Endothelial cell of umbilical vein (primary cell): ENCODE measurements around the gene MSH4. TPM values are rescaled to one million over a fixed set of nuclear protein-coding genes. Genes with fewer than 3 reads are reported as not detected.

Source experiments
- BruUV-seq: library from RNA; stranded (reverse); fragments of 400-500 nt; replicated peaks from 2 replicates; lab custom pipeline; 2021; lab: Mats Ljungman, UMichigan
- CTCF ChIA-PET: fragments of 300-600, 350-600 bp; sonication (Branson Sonifier 250); formaldehyde crosslinking; loops from one replicate; lab custom pipeline; 2021; ENCODE audit warnings: antibody characterized with exemption, inconsistent platforms; lab: Charles Lee
- POLR2A ChIA-PET: fragments of 300-600, 350-600 bp; sonication (Branson Sonifier 250); formaldehyde crosslinking; loops from one replicate; lab custom pipeline; 2021; ENCODE audit warnings: antibody characterized with exemption, inconsistent platforms; lab: Charles Lee
- DNase-seq: peaks from one replicate; pipeline ENCODE4 v3.0.0-alpha.2; 2011; ENCODE audit warnings: low read depth, low spot score
- FAIRE-seq: peaks from 2 replicates; lab custom pipeline; 2011; peaks lifted over from hg19 to GRCh38; lab: Jason Lieb, UNC
- H2AFZ ChIP-seq: 2 replicates; pipeline ENCODE4 v1.6.0; 2012; ENCODE audit warnings: low read depth, low read length, control low read depth, inconsistent platforms
- H3K27ac ChIP-seq: 2 replicates; pipeline ENCODE4 v1.5.1; 2011; ENCODE audit warnings: low read depth, mild to moderate bottlenecking, control low read depth, low read length, moderate library complexity; ENCODE audit not compliant: insufficient read depth
- H3K27me3 ChIP-seq, 2 experiments: 2 replicates each; pipeline versions ENCODE4 v1.6.0 to v1.6.1; 2011; ENCODE audit warnings: low read length in 2 of 2, mixed read lengths in 1 of 2; ENCODE audit not compliant: control insufficient read depth in 2 of 2, insufficient read depth in 2 of 2
- H3K36me3 ChIP-seq, 2 experiments: 2 replicates in 1 of 2; 3 replicates in 1 of 2; pipeline ENCODE4 v1.5.1; 2011; ENCODE audit warnings: low read length in 2 of 2, mild to moderate bottlenecking in 1 of 2, moderate library complexity in 1 of 2; ENCODE audit not compliant: control insufficient read depth in 2 of 2, insufficient read depth in 2 of 2; ENCODE audit errors: extremely low read depth in 1 of 2
- H3K4me1 ChIP-seq: 3 replicates; pipeline ENCODE4 v1.5.1; 2011; ENCODE audit warnings: mild to moderate bottlenecking, low read length; ENCODE audit not compliant: control insufficient read depth, insufficient read depth; ENCODE audit errors: extremely low read depth
- H3K4me2 ChIP-seq: 2 replicates; pipeline ENCODE4 v1.6.1; 2011; ENCODE audit warnings: low read length, control low read depth, mixed read lengths; ENCODE audit not compliant: insufficient read depth
- H3K4me3 ChIP-seq, 3 experiments: fragments of 200-600 bp in 1 of 3; sonication (generic), shearing (Covaris generic) in 1 of 3; replicated peaks in 1 of 3; 2 replicates each; pipeline ENCODE4 v1.5.1; 2011 to 2016; ENCODE audit warnings: control low read depth in 3 of 3, low read length in 3 of 3, mild to moderate bottlenecking in 2 of 3, inconsistent platforms in 1 of 3, low read depth in 1 of 3, moderate library complexity in 1 of 3; ENCODE audit not compliant: insufficient read depth in 1 of 3
- H3K79me2 ChIP-seq: 2 replicates; pipeline ENCODE4 v1.6.0; 2012; ENCODE audit warnings: low read length, inconsistent platforms; ENCODE audit not compliant: control insufficient read depth, insufficient read depth
- H3K9ac ChIP-seq: replicated peaks from 2 replicates; pipeline ENCODE3; 2011; ENCODE audit warnings: low read length, control low read depth; ENCODE audit not compliant: insufficient read depth; ENCODE audit errors: extremely low read depth
- H3K9me1 ChIP-seq: replicated peaks from 3 replicates; pipeline ENCODE4 v1.6.0; 2011; ENCODE audit warnings: mild to moderate bottlenecking, low read length; ENCODE audit not compliant: control insufficient read depth, insufficient read depth; ENCODE audit errors: extremely low read depth
- H3K9me3 ChIP-seq: replicated peaks from 2 replicates; pipeline ENCODE4 v1.5.1; 2012; ENCODE audit warnings: low read length, inconsistent platforms; ENCODE audit not compliant: control insufficient read depth, insufficient read depth
- H4K20me1 ChIP-seq: replicated peaks from 2 replicates; pipeline ENCODE3; 2011; ENCODE audit warnings: mild to moderate bottlenecking, low read length; ENCODE audit not compliant: control insufficient read depth, insufficient read depth; ENCODE audit errors: extremely low read depth
- EZH2 ChIP-seq: IDR thresholded peaks from 2 replicates; pipeline ENCODE4 v1.6.1; 2012; ENCODE audit warnings: borderline replicate concordance, low read depth, mild to moderate bottlenecking, moderate library complexity, low read length, inconsistent platforms; ENCODE audit not compliant: severe bottlenecking
- MYC ChIP-seq: IDR thresholded peaks from one replicate; pipeline ENCODE4 v1.6.1; 2011; ENCODE audit warnings: mild to moderate bottlenecking, low read depth, low read length
- POLR2AphosphoS5 ChIP-seq: IDR thresholded peaks from 2 replicates; pipeline ENCODE4 v1.6.1; 2012; ENCODE audit warnings: low read depth, mild to moderate bottlenecking, control low read depth, low read length, moderate library complexity; ENCODE audit not compliant: insufficient read depth
- dilution Hi-C: fragments of 300-500 bp; cut with MboI; formaldehyde crosslinking; loops from one replicate; pipeline ENCODE4 v1.15.0; 2019; ENCODE audit warnings: low sequenced_read_pairs; ENCODE audit not compliant: extremely low pct_ligation_motif_present
- intact Hi-C: fragments of 100-400 bp; cut with micrococcal nuclease; formaldehyde crosslinking; loops from one replicate; pipeline ENCODE4 v1.10.0; 2022
- polyA plus RNA-seq, 4 experiments: library from polyadenylated mRNA; depleted of rRNA in 3 of 4; stranded (reverse) in 3 of 4; unstranded in 1 of 4; fragments of >200 nt; gene quantifications; 2 replicates each; pipeline versions ENCODE4 v1.2.1 to v1.2.3, GENCODE V29; 2011 to 2012; ENCODE audit warnings: missing spikeins in 1 of 4
- small RNA-seq: library from RNA; depleted of rRNA; stranded (forward); fragments of <200 nt; gene quantifications from one replicate; pipeline ENCODE3, GENCODE V24; 2012; ENCODE audit warnings: low replicate concordance, low read depth; ENCODE audit not compliant: insufficient read depth, insufficient read length
- total RNA-seq: library from RNA; stranded (reverse); gene quantifications from 2 replicates; pipeline ENCODE4 v1.2.3, GENCODE V29; 2021

MSH4 gene
- total and polyA plus RNA-seq, 2 donors (not counting 3 experiments of a cell fraction or from before 2014, with no cell fraction given): 0.01 to 0.29 TPM

DNA sequence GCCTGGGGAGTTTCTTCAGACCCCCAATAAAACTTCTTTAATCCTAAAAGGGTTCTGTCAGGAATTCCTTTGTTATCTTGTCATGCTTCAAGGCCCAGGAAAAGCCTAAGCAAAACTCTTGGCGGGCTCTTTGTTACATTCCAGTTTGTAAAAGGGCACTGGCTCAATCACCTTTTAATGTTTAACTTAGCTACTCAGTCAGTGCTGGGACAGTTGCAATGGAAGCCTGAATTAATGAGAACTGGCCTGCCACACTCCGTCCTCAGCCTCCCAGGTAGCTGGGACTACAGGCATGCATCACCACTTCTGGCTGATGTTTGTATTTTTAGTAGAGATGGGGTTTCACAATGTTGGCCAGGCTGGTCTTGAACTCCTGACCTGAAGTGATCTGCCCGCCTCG is 156.8 kb downstream of the MSH4 start:
- intact Hi-C loops: loop anchor here (10.0 kb wide), 1 partner anchor 651 kb away; no protein-coding TSS in a partner anchor
- Histone ChIP-seq H3K27me3 (peaks cover 0 to 3% of the 10 kb centered on the region in 2 experiments), H3K27ac (no peak overlapping the region), H3K4me1 (no peaks in the 10 kb centered on the region), H3K9me3 (no peaks in the 10 kb centered on the region), H3K9me1 (no peaks in the 10 kb centered on the region), H3K4me3 (no peak overlapping the region), H2AFZ (no peak overlapping the region), H3K36me3 (no peaks in the 10 kb centered on the region), H3K9ac (no peak overlapping the region), H4K20me1 (no peaks in the 10 kb centered on the region), H3K79me2 (no peaks in the 10 kb centered on the region), H3K4me2 (no peak overlapping the region)
- no peak for TF ChIP-seq POLR2AphosphoS5
- TF ChIP-seq MYC: no peak
- FAIRE-seq (no peak), DNase-seq (no peak)
- ChIA-PET CTCF (no interaction called here), POLR2A (no interaction called here)
- BruUV-seq: no TSS peak
- dilution Hi-C loops: no loop called here

GRCh38 chr1:75954586-75954985 is 157.9 kb downstream of the MSH4 start:
- TF ChIP-seq POLR2AphosphoS5: no peak
- TF ChIP-seq EZH2: no peak
- FAIRE-seq (peak; percentile 4), DNase-seq (no peak)
- H3K27me3 ChIP-seq: peaks cover 0 to 3% of the 10 kb centered on the region in 2 experiments
- H3K36me3 ChIP-seq: no peaks in the 10 kb centered on the region
- ChIA-PET POLR2A (no interaction called here), CTCF (no interaction called here)
- no peak overlapping the region for H3K27ac ChIP-seq
- no peak overlapping the region for H3K9ac ChIP-seq
- intact Hi-C loops: loop anchor here (10.0 kb wide), 1 partner anchor 650 kb away; no protein-coding TSS in a partner anchor
- no peaks in the 10 kb centered on the region for H3K9me3 ChIP-seq
- BruUV-seq: no TSS peak
- no peak overlapping the region for H3K4me3 ChIP-seq
- no peaks in the 10 kb centered on the region for H3K9me1 ChIP-seq
- dilution Hi-C loops: no loop called here
- H3K4me1 ChIP-seq: no peaks in the 10 kb centered on the region
- no peaks in the 10 kb centered on the region for H4K20me1 ChIP-seq
- no peaks in the 10 kb centered on the region for H3K79me2 ChIP-seq
- H2AFZ ChIP-seq: no peak overlapping the region
- H3K4me2 ChIP-seq: no peak overlapping the region

Small RNA genes lying within 50 kb of the gene (small RNA-seq; reads per million reads assigned to genes)
- gene SNORD45A (not detected), gene SNORD45B (not detected), gene SNORD45C (not detected)

Other genes with a start within 250 kb of the MSH4 start
- gene SLC44A5, start 185.8 kb upstream of the MSH4 start, total RNA-seq: 1.6 TPM in 2 replicates
- gene SLC44A5, start 185.8 kb upstream of the MSH4 start, polyA plus RNA-seq: 2.5 and 3.2 TPM in 2 replicates
- gene ACADM, start 72.2 kb upstream of the MSH4 start, total RNA-seq: 32.5 and 40.4 TPM in 2 replicates
- 6.1 and 10.8 TPM in 2 replicates for gene ACADM, start 72.2 kb upstream of the MSH4 start, polyA plus RNA-seq
- gene RABGGTB, start 10.6 kb upstream of the MSH4 start, total RNA-seq: 103 and 114 TPM in 2 replicates
- gene RABGGTB, start 10.6 kb upstream of the MSH4 start, polyA plus RNA-seq: 51.4 and 78.2 TPM in 2 replicates
- gene ASB17, start 135.5 kb downstream of the MSH4 start, total RNA-seq: not detected in 2 replicates
- gene ASB17, start 135.5 kb downstream of the MSH4 start, polyA plus RNA-seq: not detected in 2 replicates